Medulla oblongata (tissue), 1 donor: ENCODE data around the gene ANKRD29.
"Not testable (repeated sequence)": the region's sequence is repeated elsewhere in the genome, so short reads cannot be mapped to it uniquely, and the experiment has no call there.

Experiments used
- DNase-seq: peaks from one replicate; pipeline ENCODE4 v3.0.0-alpha.2; 2015; ENCODE audit errors: extremely low spot score

ANKRD29 gene

DNA sequence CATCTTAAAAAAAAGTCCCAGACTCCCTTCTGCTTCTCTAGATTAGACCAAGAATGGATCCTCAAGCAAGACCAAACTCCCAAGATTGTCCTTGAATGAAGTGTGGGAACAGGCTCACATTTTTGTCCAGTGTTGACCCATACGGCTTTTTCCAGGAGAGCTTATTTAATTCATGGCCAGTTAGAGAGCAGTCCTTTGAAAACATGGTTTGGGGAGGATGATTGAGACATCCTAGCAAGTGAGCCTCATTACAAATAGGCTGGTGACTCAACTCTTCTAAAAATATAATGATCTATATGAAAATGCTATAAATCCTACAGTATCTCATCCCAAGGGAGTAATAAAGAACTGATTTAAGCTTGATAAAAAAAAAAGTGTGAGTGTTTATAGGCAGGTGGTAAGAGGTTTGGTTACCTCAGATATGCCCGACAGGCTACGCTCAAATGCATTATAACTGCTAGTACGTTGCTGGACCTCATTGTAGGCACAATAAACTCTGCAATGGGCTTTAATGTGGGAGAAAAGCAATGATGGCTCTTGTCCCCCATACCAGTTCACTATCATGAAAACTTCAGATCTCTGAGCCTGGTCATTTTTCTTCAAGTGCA, 17.0 kb downstream of the ANKRD29 start:
- DNase-seq = no peak

DNA sequence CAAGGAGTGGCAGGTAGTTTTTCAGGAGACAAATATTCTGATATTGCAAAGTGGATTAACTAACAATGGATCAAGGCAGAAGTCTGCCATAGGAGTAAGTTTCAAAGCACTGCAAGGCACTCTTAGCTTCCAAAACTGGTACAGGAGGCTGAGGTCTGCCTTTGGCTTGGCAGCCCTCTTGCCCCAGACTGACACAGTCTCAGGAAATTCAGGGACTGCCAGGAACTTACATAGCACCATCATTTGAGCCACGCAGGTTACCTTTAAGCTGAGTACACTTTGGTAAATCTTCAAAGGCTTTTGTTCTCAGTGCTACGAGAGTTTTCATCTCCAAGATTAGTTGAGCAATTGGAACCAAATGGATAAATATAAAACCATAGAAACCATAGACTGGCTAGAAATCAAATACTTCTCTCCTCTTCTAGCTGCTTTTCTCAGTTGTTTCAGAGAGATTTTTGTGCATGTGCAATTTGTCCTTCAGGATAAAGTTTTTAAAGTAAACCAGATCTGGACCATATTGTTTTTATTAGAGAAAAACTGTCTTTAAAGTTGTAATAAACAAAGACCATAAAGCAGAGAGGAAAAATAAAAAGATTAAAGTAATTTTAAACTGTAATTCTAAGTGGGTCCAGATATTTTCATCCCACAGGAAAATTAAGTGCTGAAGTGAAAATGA, 18.8 kb downstream of the ANKRD29 start:
- DNase-seq = no peak

DNA sequence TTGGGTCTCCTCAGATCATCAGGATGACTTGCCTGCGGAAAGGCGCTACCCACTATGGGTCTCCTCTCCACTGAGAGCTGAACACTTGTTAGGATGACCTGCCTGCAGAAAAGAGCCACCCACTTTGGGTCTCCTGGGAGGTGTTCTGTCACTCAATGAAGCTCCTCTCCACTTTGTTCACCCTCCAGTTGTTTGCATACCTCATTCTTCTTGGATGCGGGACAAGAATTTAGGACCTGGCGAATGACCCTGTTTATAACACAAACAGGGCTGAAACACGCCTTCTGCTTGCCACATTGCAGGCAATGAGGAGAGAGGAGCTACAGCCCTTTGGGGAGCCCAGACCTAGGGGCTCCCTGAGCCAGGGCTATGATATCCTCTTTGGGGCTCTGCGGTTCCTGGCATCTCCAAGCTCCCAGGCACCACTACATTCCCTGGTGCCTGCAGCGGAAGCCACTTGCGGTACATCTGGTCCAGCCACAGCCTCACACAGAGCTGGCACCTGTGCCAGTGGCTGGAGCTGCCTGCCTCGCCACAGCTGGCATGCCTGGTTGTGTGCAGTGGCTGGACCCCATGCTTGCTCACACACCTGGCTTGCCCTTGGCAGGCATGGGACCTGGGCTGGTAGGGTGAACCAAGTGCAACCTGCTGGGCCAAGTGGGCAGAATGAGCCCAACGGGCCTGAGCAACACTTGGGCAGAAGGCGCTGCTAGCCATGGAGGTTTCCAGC, 20.6 kb downstream of the ANKRD29 start:
- DNase-seq = no peak

DNA sequence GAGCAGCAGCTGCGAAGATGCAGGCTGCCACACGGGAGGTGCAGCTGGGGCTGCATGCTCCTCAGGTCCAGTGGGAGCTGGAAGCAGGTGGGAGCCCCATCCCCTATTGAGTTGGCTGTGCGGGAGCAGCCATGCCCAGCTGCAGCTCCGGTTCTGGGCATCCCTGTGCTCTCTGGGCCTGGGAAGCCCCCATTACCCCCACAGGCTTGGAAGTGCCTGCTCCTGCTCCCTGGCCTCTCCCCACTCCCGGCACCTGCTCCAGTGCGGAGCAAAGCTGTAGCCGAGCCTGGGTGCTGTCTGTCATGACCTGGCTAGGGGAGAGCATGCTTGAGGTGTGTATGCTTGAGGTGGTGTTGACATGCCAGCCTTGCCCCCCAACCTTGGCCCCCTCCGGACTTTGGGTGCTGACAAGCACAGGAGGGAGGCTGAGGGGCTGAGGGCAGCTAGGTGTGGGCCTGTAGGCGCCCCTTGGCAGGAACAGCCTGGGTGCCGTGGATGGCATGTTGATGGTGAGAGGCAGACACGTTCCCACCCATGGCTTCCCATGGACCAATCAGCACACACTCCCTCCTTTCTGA, 21.5 kb downstream of the ANKRD29 start:
- DNase-seq = no peak

DNA sequence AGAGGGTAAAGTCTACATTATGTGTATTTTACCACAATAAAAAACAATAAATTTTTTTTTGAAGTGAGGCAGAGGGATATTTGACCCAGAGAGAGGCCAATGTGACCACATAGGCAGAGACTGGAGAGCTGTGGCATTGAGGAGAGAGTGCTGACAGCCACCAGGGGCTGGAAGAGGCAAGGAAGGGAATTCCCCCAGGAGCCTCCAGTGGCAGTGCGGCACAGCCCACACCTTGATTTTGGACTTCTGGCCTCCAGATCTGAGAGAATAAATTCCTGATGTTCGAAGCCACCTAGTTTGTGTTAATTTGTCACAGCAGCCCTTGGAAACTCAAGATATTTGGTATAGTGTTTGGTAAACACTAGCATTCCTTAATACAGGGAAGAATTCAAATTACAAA, 22.7 kb downstream of the ANKRD29 start:
- DNase-seq = no peak

DNA sequence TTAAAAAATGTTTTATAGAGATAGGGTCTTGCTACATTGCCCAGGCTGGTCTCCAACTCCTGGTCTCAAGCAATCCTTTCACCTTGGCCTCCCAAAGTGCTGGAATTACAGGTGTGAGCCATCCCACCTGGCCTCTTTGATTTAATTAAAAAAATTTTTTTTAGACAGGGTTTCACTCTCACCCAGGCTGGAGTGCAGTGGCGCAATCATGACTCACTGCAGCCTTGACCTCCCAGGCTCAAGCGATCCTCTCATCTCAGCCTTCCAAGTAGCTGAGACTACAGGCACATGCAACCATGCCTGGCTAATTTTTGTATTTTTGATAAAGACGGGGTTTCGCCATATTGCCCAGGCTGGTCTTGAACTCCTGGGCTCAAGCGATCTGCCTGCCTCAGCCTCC, 26.3 kb downstream of the ANKRD29 start:
- DNase-seq = not testable (repeated sequence)

DNA sequence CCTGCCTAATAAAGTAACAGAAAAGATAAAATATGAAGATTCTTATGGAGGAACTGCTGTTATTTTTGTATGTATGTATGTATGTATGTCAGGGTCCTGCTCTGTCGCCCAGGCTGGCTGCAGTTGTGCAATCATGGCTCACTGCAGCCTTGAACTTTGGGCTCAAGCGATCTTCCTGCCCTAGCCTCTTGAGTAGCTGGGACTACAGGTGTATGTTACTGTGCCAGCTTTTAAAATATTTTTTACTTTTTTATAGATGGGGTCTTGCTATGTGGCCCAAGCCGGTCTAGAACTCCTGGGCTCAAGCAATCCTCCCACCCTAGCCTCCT, 26.7 kb downstream of the ANKRD29 start:
- DNase-seq = no peak

DNA sequence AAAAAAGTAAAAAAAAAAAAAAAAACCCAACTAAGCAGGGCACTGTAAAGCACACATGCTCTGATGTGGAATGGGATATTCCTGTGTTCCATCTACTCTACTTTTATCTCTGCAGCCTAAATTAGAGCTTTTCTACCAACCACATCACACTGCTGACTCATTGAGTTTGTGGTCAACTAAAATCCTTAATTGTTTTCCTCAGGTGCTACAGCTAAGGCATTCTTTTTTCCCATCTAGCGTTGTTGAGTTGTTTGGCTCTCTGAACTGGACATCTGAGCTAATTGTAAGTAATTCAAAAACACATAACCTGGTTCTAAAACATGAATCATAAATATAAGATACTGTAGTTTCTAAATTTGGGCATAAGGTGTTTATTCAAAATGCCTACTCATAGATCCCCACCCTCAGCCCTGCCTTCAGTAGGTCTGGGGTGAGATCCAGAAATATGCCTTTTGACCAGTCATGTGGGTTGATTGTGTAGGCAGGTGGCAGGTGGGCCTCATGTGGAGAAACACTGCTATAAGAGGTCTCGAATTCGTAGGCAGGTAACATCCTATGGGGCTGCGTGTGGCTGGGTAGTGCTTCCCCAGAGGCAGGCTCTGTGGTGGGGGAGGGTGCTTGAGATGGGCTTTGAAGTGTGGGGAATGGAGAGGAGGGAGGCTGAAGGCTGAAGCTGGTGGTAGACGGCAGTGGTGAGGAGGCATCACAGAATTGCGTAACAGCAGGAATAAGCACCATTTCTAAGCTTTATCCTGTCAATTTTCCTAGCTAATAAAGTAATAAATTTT, 27.2 kb downstream of the ANKRD29 start:
- DNase-seq = no peak

DNA sequence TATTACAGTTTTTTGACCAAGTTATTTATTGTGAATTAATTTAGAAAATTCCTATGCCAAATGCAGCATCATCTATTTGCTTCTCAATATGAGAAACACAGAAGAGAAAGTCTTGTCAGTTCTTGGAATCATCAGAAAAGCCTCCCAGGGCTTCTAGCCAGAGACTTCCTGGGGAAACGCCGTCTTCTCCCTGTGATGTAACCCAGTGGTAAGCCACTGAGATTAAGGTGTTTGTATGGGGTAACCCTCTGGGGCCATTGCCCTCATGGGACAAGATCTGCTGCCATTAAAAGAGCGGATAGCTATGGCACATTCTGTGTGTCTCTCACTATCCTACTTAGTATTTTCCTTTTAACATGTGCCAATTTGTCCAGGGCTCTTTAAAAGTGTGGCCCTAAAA, 28.0 kb downstream of the ANKRD29 start:
- DNase-seq = no peak

DNA sequence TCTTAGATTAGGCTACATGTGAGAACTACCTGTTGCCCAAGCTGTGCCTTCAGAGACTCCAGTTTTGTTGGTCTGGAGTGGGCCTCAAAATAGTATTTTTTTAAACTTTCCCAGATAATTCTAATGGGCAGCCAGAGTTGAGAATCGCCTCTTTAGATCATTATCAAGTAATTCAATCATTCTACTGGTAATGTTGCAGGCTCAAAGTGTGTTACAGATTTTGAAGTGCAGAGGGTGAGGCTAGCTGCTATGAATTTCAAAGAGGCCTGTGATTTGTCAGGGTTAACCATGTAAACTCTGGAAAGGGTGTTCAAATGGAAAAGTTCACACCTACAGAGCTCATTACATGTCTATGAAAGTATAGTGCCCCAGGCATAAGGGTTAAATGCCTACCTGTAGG, 30.1 kb downstream of the ANKRD29 start:
- DNase-seq = no peak

DNA sequence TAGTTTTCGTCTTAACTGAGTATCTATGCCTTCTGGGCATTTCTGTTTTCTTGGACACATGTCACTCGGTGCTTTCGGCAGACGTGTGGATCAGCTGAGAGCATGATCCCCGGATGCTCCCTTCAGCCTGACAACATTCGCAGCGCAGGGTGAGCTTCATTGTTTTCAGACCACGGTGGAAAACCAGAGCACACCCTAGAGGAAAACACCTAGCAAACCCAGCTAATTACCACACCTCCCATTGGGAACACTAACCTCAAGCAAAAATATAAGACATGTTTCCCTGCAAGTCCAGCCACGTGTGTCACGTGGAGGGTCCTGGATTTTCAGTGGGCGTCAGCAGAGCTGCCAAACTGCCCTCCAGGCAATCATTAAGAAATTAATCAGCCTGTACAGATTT, 31.0 kb downstream of the ANKRD29 start:
- no peak for DNase-seq

DNA sequence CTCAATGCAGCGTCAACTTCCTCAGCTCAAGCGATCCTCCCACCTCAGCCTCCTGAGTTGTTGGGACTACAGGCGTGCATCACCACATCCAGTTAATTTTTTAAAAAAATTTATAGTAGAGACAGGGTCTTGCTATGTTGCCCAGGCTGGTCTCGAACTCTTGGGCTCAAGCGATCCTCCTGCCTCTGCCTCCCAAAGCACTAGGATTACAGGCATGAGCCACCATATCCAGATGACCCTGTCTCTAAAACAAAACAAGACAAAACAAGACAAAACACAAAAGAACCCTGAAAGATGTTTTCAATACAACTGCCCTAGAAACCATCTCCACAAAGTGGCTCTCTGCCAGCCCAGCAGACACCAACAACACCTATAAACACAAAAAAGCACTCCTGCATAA, 31.4 kb downstream of the ANKRD29 start:
- DNase-seq = no peak

DNA sequence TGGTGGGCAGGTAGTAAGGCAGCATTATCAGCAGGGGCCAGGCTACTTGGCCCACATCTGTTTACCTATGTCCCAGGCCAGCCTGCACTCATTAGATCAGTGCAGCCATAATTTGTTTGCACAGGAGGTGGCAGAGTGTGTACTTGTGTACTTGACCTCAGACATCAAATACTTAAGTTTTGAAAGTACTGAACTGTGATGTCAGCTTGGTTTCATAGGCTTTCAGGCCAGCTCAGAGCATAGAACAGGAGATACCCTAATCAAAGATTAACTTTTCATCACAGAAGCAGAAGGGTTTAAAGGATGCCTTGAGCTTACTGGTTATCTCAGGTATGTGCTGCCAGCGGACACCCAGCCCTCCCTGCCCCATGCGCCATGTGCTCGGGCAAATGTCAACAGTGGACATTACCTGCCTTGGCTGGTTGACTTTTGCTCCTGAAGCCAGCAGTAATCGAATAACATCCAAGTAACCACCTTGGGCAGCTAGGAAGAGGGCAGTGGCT, 33.2 kb downstream of the ANKRD29 start:
- DNase-seq = no peak

DNA sequence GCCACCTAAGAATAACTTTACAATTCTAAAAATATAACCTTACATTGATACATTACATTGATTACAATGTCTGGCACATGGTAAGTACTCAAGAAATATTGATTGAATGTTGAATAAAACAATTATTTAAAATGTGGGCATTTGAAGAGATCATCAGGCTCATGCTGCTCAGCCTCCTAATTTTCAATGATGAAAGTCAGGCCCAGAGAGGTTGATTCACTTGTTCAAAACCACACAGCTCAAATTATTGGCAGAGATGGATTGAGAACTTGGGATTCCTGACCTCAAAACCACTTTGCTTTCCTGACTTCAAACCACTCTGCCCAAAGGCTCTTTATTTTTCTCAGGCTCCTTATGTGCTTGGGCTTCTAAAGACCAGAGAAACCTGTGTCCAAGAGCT, 34.7 kb downstream of the ANKRD29 start:
- DNase-seq = no peak

DNA sequence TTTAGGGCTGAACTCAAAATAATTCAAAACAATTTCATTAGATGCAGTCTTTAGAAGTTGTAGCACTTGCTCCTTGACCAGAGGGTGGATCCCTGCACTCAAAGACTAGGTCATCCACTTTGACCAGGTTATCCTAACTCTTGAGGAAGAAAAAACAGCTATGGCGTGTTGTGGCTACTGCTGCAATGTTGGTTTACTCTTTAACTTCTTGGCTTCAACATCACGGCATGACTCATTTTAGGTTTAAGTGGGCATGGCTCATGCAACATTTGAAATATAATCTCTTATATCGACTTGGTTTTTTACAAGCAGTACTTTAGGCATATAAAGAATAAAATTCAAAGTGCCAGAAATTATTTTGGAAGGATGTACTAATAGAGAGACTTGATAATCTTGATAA, 35.4 kb downstream of the ANKRD29 start:
- no peak for DNase-seq

DNA sequence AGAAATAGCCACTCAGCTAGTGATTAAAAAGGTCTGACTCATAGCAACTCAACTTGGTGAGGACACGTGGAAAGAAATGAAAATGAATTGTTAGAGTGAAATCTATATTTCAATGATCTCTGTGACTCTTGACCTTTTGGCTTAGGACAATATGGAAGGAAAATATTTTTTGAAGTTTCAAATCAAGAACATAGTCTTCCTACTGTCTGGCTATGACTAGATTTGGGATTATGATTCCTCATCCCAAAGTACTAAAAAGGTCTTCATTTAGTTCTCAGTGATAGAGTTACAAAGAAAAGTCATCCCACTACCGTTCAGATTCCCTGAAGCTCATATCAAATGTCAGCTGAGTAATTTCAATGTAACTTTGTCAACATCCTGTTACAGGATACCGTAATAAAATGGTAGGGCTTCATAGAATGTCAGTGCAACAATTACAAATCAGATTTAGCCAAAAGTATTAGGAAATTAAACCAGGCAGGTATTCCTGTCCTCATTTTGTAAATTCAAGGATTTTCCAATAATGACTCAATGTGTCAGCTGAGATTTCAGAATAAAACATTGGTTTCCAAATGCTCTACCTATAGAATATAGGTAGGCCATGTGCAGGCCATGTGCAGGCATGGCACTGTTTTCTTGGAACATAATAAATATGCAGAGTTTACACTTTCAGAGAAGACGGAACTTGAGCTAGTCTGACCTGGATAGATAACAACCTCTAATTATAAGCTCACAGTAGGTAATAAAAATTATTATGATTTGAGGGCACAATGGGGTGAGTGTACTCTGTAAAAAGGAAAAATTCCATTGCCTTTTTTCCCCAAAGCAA, 36.0 kb downstream of the ANKRD29 start:
- no peak for DNase-seq

DNA sequence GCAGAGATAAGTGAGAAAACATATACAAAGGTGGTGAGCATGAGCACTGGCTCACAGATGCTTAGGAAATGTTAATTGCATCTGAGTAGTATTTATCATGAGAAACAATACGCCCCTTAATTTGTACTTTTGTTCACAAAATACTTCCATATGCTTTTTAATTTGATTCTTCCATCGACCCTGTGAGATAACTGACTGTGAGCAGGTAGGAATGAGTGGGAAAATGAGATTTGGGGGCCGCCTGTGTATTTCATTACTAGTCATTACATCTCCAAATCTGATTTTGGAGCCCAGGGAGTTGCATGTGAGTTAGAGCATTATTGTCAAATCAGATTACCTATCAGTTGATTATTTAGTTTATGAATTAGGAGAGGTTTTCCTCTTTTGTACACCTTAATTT, 39.7 kb downstream of the ANKRD29 start:
- DNase-seq = no peak

DNA sequence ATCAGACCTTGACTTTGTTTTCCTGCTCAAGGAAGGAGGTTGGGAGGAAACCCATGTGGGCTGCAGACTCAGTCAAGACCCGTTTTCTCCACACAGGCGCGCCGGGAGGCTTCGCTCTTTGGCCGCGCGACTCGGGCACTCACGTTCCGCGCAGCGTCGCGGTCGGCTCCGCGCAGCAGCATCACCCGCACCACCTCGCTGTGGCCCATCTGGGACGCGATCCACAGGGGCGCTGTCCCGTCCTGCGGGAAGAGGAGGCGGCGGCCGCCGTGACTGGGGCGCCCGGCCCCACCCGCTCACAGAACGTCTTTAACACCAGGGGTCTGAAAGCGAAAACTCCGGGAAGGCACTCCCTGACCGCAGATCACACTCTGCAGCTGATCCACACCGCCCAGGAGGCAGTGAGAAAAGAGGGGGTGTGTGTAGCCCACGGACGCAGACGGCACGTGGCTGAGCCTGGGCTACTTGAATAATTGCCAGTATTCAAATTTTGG, 43.3 kb downstream of the ANKRD29 start:
- DNase-seq = peak; percentile 15

DNA sequence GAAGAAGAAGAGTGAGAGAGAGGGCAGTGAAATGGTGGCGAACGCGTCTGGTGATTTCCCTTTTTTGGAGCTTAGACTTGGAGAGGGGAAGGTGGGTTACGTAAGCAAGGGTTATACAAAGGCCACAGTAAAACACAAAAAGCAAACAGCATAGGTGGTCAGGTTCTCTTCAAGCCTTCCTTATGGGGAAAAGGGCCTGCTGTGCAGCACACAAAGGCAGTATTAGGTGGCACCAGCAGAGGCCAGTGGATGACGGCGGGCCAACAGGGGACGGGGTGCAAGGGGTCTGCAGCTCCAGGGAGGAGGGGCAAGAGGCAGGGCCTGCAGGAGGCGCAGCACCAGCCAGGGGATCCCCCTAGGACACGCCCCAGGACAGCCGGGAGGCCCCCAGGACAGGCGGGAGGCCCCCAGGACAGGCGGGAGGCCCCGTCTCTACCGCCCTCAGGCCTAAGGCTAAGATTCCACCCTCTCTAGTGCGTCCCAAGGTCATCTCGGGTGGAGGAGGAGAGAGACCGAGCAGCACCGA, 43.8 kb downstream of the ANKRD29 start:
- peak; percentile 26 for DNase-seq

DNA sequence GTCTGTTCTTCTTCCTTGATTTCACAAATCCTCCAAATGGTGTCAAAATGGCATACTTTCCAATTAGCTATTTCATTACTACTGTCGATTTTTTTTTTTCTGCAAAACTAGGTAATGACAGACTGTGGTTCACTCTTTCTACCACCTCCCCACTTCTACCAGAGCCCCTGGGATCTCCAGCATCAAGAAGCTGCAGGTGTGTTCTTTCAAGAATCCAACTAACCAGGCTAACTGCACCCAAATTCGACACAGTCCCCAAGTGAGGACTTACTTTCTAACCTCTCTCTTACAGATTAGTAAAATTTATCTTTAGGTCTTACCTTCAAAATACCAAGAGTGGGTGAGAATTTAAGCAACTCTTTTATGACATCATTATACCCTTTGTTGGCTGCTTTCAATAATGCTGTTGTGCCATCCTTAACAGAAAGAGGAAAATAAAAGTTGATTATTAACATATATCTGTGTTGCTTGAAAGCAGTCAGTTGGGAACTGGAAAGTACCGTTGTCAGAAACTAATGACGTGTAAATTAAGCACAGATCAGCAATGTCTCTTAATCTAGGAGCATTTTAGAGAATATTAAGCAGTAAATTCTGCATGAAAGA, 45.2 kb downstream of the ANKRD29 start:
- DNase-seq = no peak
